ENCODE results near the gene QRICH1.

Gene QRICH1

GRCh38 chr3:49100046-49100615, 6.3 kb upstream of the QRICH1 start:
- no peak overlapping the region for H3K27ac ChIP-seq (ENCODE audit: low read length, poor library complexity, severe bottlenecking)
- 96% methylated on average over 11 of the region's 11 CpGs for WGBS
- no peak overlapping the region for H3K4me2 ChIP-seq (ENCODE audit: low read length, poor library complexity, severe bottlenecking)
- no peak overlapping the region for H3K4me3 ChIP-seq (ENCODE audit: insufficient read depth in 1 of 2, low read depth in 1 of 2, low read length in 2 of 2)
- H2BK120ac ChIP-seq (ENCODE audit: low read depth, low read length), result no peak overlapping the region
- H3K9me3 ChIP-seq (ENCODE audit: control insufficient read depth, low read length), result no peaks in the 10 kb centered on the region
- H2AK5ac ChIP-seq (ENCODE audit: low read length, severe bottlenecking), result no peak overlapping the region
- no peak overlapping the region for H3K18ac ChIP-seq (ENCODE audit: low read depth in 1 of 2, low read length in 2 of 2)
- no peak overlapping the region for H4K8ac ChIP-seq (ENCODE audit: low read length)
- H2BK5ac ChIP-seq (ENCODE audit: low read depth, low read length, poor library complexity, severe bottlenecking), result no peak overlapping the region
- H3K4me1 ChIP-seq (ENCODE audit: control insufficient read depth, insufficient read depth, low read depth, low read length), result peaks cover 14% of the 10 kb centered on the region
- H2AFZ ChIP-seq (ENCODE audit: low read depth, low read length), result no peak overlapping the region
- no peak overlapping the region for H3K14ac ChIP-seq (ENCODE audit: low read length in 2 of 2)
- no peak overlapping the region for H4K91ac ChIP-seq (ENCODE audit: low read length)
- no peak overlapping the region for H3K9ac ChIP-seq (ENCODE audit: low read length)
- H2BK12ac ChIP-seq (ENCODE audit: low read length in 2 of 2), result no peak overlapping the region
- H3K27me3 ChIP-seq (ENCODE audit: control insufficient read depth in 1 of 2, insufficient read depth in 1 of 2, low read length in 2 of 2), result no peaks in the 10 kb centered on the region
- H2BK15ac ChIP-seq (ENCODE audit: low read depth, poor library complexity, severe bottlenecking), result no peak overlapping the region
- H3K79me1 ChIP-seq (replicated peaks; ENCODE audit: low read length, poor library complexity, severe bottlenecking), result peaks cover 57% of the 10 kb centered on the region
- no peak overlapping the region for H3K4ac ChIP-seq (ENCODE audit: low read depth in 1 of 2, low read length in 2 of 2)
- no peak overlapping the region for H3K23ac ChIP-seq (ENCODE audit: low read length in 2 of 2)
- DNase-seq, result no peak
- peaks cover 61 to 69% of the 10 kb centered on the region in 2 experiments for H3K36me3 ChIP-seq (ENCODE audit: control insufficient read depth in 1 of 2, insufficient read depth in 2 of 2, low read depth in 1 of 2, low read length in 2 of 2)

GRCh38 chr3:49098910-49099630, 5.2 kb upstream of the QRICH1 start:
- DNase-seq, result no peak

GRCh38 chr3:49098429-49098828, 4.6 kb upstream of the QRICH1 start:
- 96% methylated on average over 5 of the region's 5 CpGs for WGBS
- DNase-seq, result no peak

More at GRCh38 chr3:49098910-49099630, 5.2 kb upstream of the QRICH1 start:
- Histone ChIP-seq H3K9ac (ENCODE audit: low read length) (no peak overlapping the region), H2AK5ac (ENCODE audit: low read length, severe bottlenecking) (no peak overlapping the region), H2BK5ac (ENCODE audit: low read depth, low read length, poor library complexity, severe bottlenecking) (no peak overlapping the region), H3K27ac (ENCODE audit: low read length, poor library complexity, severe bottlenecking) (no peak overlapping the region), H2BK12ac (ENCODE audit: low read length in 2 of 2) (no peak overlapping the region), H3K36me3 (ENCODE audit: control insufficient read depth in 1 of 2, insufficient read depth in 2 of 2, low read depth in 1 of 2, low read length in 2 of 2) (peaks cover 61 to 69% of the 10 kb centered on the region in 2 experiments), H3K79me1 (replicated peaks; ENCODE audit: low read length, poor library complexity, severe bottlenecking) (peaks cover 55% of the 10 kb centered on the region), H3K14ac (ENCODE audit: low read length in 2 of 2) (no peak overlapping the region), H3K23ac (ENCODE audit: low read length in 2 of 2) (no peak overlapping the region), H3K4me2 (ENCODE audit: low read length, poor library complexity, severe bottlenecking) (no peak overlapping the region), H2BK15ac (ENCODE audit: low read depth, poor library complexity, severe bottlenecking) (no peak overlapping the region), H3K9me3 (ENCODE audit: control insufficient read depth, low read length) (no peaks in the 10 kb centered on the region), H4K91ac (ENCODE audit: low read length) (no peak overlapping the region), H2AFZ (ENCODE audit: low read depth, low read length) (no peak overlapping the region), H3K4ac (ENCODE audit: low read depth in 1 of 2, low read length in 2 of 2) (no peak overlapping the region), H3K4me3 (ENCODE audit: insufficient read depth in 1 of 2, low read depth in 1 of 2, low read length in 2 of 2) (no peak overlapping the region), H2BK120ac (ENCODE audit: low read depth, low read length) (no peak overlapping the region), H3K4me1 (ENCODE audit: control insufficient read depth, insufficient read depth, low read depth, low read length) (peaks cover 19% of the 10 kb centered on the region), H4K8ac (ENCODE audit: low read length) (no peak overlapping the region), H3K18ac (ENCODE audit: low read depth in 1 of 2, low read length in 2 of 2) (no peak overlapping the region), H3K27me3 (ENCODE audit: control insufficient read depth in 1 of 2, insufficient read depth in 1 of 2, low read length in 2 of 2) (no peaks in the 10 kb centered on the region)
- WGBS, result 95% methylated on average over 13 of the region's 13 CpGs

More at GRCh38 chr3:49098429-49098828, 4.6 kb upstream of the QRICH1 start:
- Histone ChIP-seq H3K4me1 (ENCODE audit: control insufficient read depth, insufficient read depth, low read depth, low read length) (peaks cover 12% of the 10 kb centered on the region), H3K14ac (ENCODE audit: low read length in 2 of 2) (no peak overlapping the region), H3K9me3 (ENCODE audit: control insufficient read depth, low read length) (no peaks in the 10 kb centered on the region), H2BK5ac (ENCODE audit: low read depth, low read length, poor library complexity, severe bottlenecking) (no peak overlapping the region), H2BK15ac (ENCODE audit: low read depth, poor library complexity, severe bottlenecking) (no peak overlapping the region), H3K27ac (ENCODE audit: low read length, poor library complexity, severe bottlenecking) (no peak overlapping the region), H4K91ac (ENCODE audit: low read length) (no peak overlapping the region), H2BK12ac (ENCODE audit: low read length in 2 of 2) (no peak overlapping the region), H3K18ac (ENCODE audit: low read depth in 1 of 2, low read length in 2 of 2) (no peak overlapping the region), H3K4me3 (ENCODE audit: insufficient read depth in 1 of 2, low read depth in 1 of 2, low read length in 2 of 2) (no peak overlapping the region), H3K36me3 (ENCODE audit: control insufficient read depth in 1 of 2, insufficient read depth in 2 of 2, low read depth in 1 of 2, low read length in 2 of 2) (peaks cover 61 to 69% of the 10 kb centered on the region in 2 experiments), H2AK5ac (ENCODE audit: low read length, severe bottlenecking) (no peak overlapping the region), H3K23ac (ENCODE audit: low read length in 2 of 2) (no peak overlapping the region), H3K4ac (ENCODE audit: low read depth in 1 of 2, low read length in 2 of 2) (no peak overlapping the region), H4K8ac (ENCODE audit: low read length) (no peak overlapping the region), H2AFZ (ENCODE audit: low read depth, low read length) (no peak overlapping the region), H2BK120ac (ENCODE audit: low read depth, low read length) (no peak overlapping the region), H3K79me1 (replicated peaks; ENCODE audit: low read length, poor library complexity, severe bottlenecking) (peaks cover 49% of the 10 kb centered on the region), H3K27me3 (ENCODE audit: control insufficient read depth in 1 of 2, insufficient read depth in 1 of 2, low read length in 2 of 2) (no peaks in the 10 kb centered on the region), H3K9ac (ENCODE audit: low read length) (no peak overlapping the region), H3K4me2 (ENCODE audit: low read length, poor library complexity, severe bottlenecking) (no peak overlapping the region)

Measured in mesenchymal stem cell (in vitro differentiated cells and primary cell).